OCI-LY3 (cell line): ENCODE data around the gene RBPJ.

Experiments used
- H2AFZ ChIP-seq: fragments of 200-600, 300-600 bp; shearing (Covaris generic); 2 replicates; pipeline ENCODE4 v1.6.0; 2014; ENCODE audit warnings: antibody characterized with exemption, low read depth, low read length
- H3K27ac ChIP-seq: fragments of 200-600, 300-600 bp; sonication (generic); 2 replicates; pipeline ENCODE4 v1.5.1; 2014; ENCODE audit warnings: mild to moderate bottlenecking, low read length, moderate library complexity, mixed read lengths
- H3K27me3 ChIP-seq: fragments of 200-600, 300-600 bp; sonication (generic); 2 replicates; pipeline ENCODE4 v1.6.1; 2014; ENCODE audit warnings: low read depth, low read length, mixed read lengths
- H3K36me3 ChIP-seq: fragments of 200-600, 300-600 bp; sonication (generic); replicated peaks from 2 replicates; pipeline ENCODE3; 2014; ENCODE audit warnings: low read depth, low read length, mixed read lengths
- H3K4me1 ChIP-seq: fragments of 300-600, 200-600 bp; sonication (generic); 2 replicates; pipeline ENCODE4 v1.6.1; 2014; ENCODE audit warnings: low read length, mixed read lengths
- H3K4me2 ChIP-seq: fragments of 200-600, 300-600 bp; sonication (generic); 2 replicates; pipeline ENCODE4 v1.6.1; 2014; ENCODE audit warnings: low read length, mixed read lengths
- H3K4me3 ChIP-seq: fragments of 300-600, 200-600 bp; sonication (generic); 2 replicates; pipeline ENCODE4 v1.5.1; 2014; ENCODE audit warnings: antibody characterized with exemption, mild to moderate bottlenecking, low read length, moderate library complexity
- H3K79me2 ChIP-seq: fragments of 300-600, 200-600 bp; shearing (Covaris generic); 2 replicates; pipeline ENCODE4 v1.6.1; 2014; ENCODE audit warnings: mild to moderate bottlenecking, low read length, mixed read lengths
- H3K9ac ChIP-seq: fragments of 300-600, 200-600 bp; shearing (Covaris generic); 2 replicates; pipeline ENCODE4 v1.6.0; 2014; ENCODE audit warnings: mild to moderate bottlenecking, low read length, moderate library complexity
- H3K9me3 ChIP-seq: fragments of 200-600, 300-600 bp; shearing (Covaris generic); 2 replicates; pipeline ENCODE4 v1.6.1; 2014; ENCODE audit warnings: low read length, mixed read lengths; ENCODE audit not compliant: insufficient read depth
- H4K20me1 ChIP-seq: fragments of 200-600, 300-600 bp; sonication (generic); 2 replicates; pipeline ENCODE4 v1.6.1; 2016; ENCODE audit warnings: low read length, mixed read lengths; ENCODE audit not compliant: insufficient read depth
- EZH2phosphoT487 ChIP-seq: fragments of 200-600 bp; shearing (Covaris generic); IDR thresholded peaks from 2 replicates; pipeline ENCODE4 v1.6.1; 2018; ENCODE audit warnings: antibody characterized with exemption, mixed run types, low read depth
- TF ChIP-seq, protein P1 (sequence below): fragments of 200-600, 300-600 bp; sonication (generic); IDR thresholded peaks from 2 replicates; pipeline ENCODE4 v1.5.1; 2014; ENCODE audit warnings: antibody characterized with exemption, low read length, low read depth

Gene RBPJ

DNA sequence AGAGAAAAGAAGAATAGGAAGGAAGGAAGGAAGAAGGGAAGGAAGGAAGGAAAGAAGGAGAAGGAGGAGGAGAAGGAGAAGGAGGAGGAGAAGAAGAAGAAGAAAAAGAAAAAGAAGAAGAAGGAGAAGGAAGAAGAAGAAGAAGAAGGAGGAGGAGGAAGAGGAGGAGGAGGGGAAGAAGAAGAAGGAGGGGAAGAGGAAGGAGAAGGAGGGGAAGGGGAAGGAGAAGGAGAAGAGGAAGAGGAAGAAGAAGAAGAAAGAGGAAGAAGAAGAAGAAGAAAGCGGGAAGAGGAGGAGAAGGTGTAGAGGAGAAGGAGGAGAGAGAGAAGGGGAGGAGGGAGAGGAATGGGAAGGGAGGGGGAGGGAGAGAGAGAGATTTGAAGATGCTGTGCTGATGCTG is 146.9 kb downstream of the RBPJ start:
- Histone ChIP-seq H3K36me3 (no peaks in the 10 kb centered on the region), H3K4me1 (no peaks in the 10 kb centered on the region), H3K9ac (no peak overlapping the region), H4K20me1 (no peaks in the 10 kb centered on the region), H3K4me2 (no peak overlapping the region), H3K79me2 (no peaks in the 10 kb centered on the region), H3K27me3 (peaks cover 25% of the 10 kb centered on the region), H3K9me3 (peaks cover 5% of the 10 kb centered on the region; the same call in 1 of the 2 replicates), H2AFZ (no peak overlapping the region), H3K4me3 (no peak overlapping the region), H3K27ac (no peak overlapping the region)
- no peak for TF ChIP-seq EZH2phosphoT487
- TF ChIP-seq, protein P1, sequence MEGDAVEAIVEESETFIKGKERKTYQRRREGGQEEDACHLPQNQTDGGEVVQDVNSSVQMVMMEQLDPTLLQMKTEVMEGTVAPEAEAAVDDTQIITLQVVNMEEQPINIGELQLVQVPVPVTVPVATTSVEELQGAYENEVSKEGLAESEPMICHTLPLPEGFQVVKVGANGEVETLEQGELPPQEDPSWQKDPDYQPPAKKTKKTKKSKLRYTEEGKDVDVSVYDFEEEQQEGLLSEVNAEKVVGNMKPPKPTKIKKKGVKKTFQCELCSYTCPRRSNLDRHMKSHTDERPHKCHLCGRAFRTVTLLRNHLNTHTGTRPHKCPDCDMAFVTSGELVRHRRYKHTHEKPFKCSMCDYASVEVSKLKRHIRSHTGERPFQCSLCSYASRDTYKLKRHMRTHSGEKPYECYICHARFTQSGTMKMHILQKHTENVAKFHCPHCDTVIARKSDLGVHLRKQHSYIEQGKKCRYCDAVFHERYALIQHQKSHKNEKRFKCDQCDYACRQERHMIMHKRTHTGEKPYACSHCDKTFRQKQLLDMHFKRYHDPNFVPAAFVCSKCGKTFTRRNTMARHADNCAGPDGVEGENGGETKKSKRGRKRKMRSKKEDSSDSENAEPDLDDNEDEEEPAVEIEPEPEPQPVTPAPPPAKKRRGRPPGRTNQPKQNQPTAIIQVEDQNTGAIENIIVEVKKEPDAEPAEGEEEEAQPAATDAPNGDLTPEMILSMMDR = no peak

DNA sequence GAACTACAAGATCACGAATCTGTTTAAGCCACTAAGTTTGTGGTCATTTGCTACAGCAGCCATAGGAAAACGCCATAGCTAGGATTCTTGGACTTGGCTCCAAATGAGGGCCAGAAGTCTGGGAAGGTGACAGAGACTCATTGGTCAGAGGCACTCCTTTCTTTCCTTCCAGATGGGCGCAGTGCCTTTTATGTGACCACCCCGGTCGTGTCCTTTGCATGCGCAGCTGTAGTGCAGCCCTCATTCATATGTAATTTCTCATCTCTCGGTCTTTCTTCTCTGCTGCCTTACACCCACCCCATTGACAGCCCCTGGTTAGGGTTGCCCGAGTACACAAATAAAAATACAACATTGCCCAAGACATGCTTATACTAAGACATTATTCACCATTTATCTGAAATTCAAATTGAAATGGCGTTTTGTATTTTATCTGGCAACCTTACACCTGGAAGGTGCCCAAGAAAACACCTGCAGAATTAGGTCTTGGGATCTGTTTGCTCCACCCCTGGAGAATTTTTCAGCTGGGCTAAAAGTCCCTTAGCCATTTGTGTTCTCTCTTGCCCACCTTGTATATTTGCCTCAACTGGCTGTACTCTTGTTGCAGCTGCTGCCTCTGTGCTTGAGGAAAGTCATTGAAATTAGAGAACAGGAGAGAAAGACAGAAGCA is 147.6 kb downstream of the RBPJ start:
- Histone ChIP-seq H3K9ac (no peak overlapping the region), H3K4me1 (no peaks in the 10 kb centered on the region), H3K4me2 (no peak overlapping the region), H3K4me3 (no peak overlapping the region), H3K9me3 (peaks cover 2% of the 10 kb centered on the region; the same call in 1 of the 2 replicates), H3K27ac (no peak overlapping the region), H4K20me1 (no peaks in the 10 kb centered on the region), H2AFZ (no peak overlapping the region), H3K79me2 (no peaks in the 10 kb centered on the region), H3K36me3 (no peaks in the 10 kb centered on the region), H3K27me3 (peaks cover 19% of the 10 kb centered on the region)
- no peak for TF ChIP-seq EZH2phosphoT487
- TF ChIP-seq, protein P1 = no peak

DNA sequence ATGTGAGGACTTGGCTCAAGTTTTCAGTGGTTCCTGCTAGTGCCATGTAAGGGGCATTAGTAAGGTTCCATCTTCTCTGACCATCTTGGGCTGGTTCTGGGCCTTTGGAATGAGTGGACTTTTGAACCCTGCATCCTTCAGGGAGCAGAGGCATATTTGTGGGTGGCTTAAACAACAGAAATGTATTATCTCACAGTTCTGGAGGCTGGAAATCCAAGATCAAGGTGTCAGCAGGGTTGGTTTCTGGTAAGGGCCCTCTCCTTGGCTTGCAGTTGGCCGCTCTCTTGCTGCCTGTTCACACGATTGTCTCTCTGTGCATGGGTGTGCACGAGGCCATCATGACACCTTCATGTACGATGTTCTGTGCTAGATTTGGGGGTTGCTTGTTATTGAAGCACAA is 148.2 kb downstream of the RBPJ start:
- Histone ChIP-seq H3K4me2 (no peak overlapping the region), H3K9me3 (no peaks in the 10 kb centered on the region), H3K27me3 (peaks cover 15% of the 10 kb centered on the region), H3K4me1 (no peaks in the 10 kb centered on the region), H3K36me3 (no peaks in the 10 kb centered on the region), H3K27ac (no peak overlapping the region), H3K79me2 (no peaks in the 10 kb centered on the region), H3K4me3 (no peak overlapping the region), H2AFZ (no peak overlapping the region), H4K20me1 (no peaks in the 10 kb centered on the region), H3K9ac (no peak overlapping the region)
- TF ChIP-seq, protein P1 = no peak
- no peak for TF ChIP-seq EZH2phosphoT487

DNA sequence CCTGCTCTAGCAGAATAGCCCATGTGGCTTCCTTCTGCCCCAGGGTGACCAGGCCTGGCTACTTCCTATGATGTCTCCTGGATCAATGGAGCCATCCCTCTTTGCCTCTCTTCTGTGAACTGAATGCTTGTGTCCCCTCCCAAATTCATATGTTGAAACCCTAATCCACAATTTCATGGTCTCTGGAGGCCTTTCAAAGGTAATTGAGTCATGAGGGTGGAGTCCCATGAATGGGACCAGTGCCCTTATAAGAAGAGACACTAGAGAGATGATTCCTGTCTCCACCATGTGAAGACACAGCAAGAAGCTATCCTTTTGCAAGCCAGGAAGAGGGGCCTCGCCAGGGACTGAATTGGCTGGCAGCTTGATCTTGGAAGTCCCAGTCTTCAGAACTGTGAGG is 151.1 kb downstream of the RBPJ start:
- Histone ChIP-seq H3K79me2 (no peaks in the 10 kb centered on the region), H3K4me2 (no peak overlapping the region), H3K9me3 (no peaks in the 10 kb centered on the region), H2AFZ (no peak overlapping the region), H3K27ac (no peak overlapping the region), H4K20me1 (no peaks in the 10 kb centered on the region), H3K4me1 (no peaks in the 10 kb centered on the region), H3K36me3 (no peaks in the 10 kb centered on the region), H3K4me3 (no peak overlapping the region), H3K9ac (no peak overlapping the region), H3K27me3 (peaks cover 4% of the 10 kb centered on the region; the same call in 1 of the 2 replicates)
- TF ChIP-seq, protein P1 = no peak
- no peak for TF ChIP-seq EZH2phosphoT487
